Chondrocyte (in vitro differentiated cells): ENCODE results near the gene DNAJC13. TPM values are rescaled to one million over a fixed set of nuclear protein-coding genes. Genes with fewer than 3 reads are reported as not detected.
"Not testable (repeated sequence)": the region's sequence is repeated elsewhere in the genome, so short reads cannot be mapped to it uniquely, and the experiment has no call there.

Experiments used
- DNase-seq: peaks from one replicate; pipeline ENCODE4 v3.0.0; 2021; ENCODE audit warnings: mixed read lengths, low spot score
- H3K27ac Mint-ChIP-seq: one replicate; pipeline ENCODE4 v1.8.0; 2021; ENCODE audit warnings: mild to moderate bottlenecking, moderate library complexity, mixed read lengths; ENCODE audit not compliant: unreplicated experiment
- H3K27me3 Mint-ChIP-seq: 2 replicates; pipeline ENCODE4 v1.8.0; 2021; ENCODE audit warnings: low read depth, mixed read lengths
- H3K36me3 Mint-ChIP-seq: 2 replicates; pipeline ENCODE4 v1.8.0; 2021; ENCODE audit warnings: low read depth, mixed read lengths
- H3K4me1 Mint-ChIP-seq: 2 replicates; pipeline ENCODE4 v1.8.0; 2021; ENCODE audit warnings: low read depth, mild to moderate bottlenecking, mixed read lengths
- H3K4me3 Mint-ChIP-seq: one replicate; pipeline ENCODE4 v1.8.0; 2021; ENCODE audit warnings: mild to moderate bottlenecking, moderate library complexity, mixed read lengths; ENCODE audit not compliant: unreplicated experiment
- H3K9me3 Mint-ChIP-seq: 2 replicates; pipeline ENCODE4 v1.8.0; 2021; ENCODE audit warnings: low read depth, mixed read lengths
- long read RNA-seq: library from polyadenylated mRNA; stranded (forward); transcript quantifications from one replicate; pipeline ENCODE4 v2.0.0, GENCODE V29; 2021
- total RNA-seq: library from RNA; stranded (reverse); gene quantifications from 3 replicates; pipeline ENCODE4 v1.2.1, GENCODE V29; 2021
- TF ChIP-seq, protein P1 (sequence below): fragments of 200-600 bp; sonication (generic); IDR thresholded peaks from 2 replicates; pipeline ENCODE4 v1.5.0; 2021; ENCODE audit warnings: antibody characterized with exemption, mild to moderate bottlenecking, moderate library complexity

The DNAJC13 gene, protein sequence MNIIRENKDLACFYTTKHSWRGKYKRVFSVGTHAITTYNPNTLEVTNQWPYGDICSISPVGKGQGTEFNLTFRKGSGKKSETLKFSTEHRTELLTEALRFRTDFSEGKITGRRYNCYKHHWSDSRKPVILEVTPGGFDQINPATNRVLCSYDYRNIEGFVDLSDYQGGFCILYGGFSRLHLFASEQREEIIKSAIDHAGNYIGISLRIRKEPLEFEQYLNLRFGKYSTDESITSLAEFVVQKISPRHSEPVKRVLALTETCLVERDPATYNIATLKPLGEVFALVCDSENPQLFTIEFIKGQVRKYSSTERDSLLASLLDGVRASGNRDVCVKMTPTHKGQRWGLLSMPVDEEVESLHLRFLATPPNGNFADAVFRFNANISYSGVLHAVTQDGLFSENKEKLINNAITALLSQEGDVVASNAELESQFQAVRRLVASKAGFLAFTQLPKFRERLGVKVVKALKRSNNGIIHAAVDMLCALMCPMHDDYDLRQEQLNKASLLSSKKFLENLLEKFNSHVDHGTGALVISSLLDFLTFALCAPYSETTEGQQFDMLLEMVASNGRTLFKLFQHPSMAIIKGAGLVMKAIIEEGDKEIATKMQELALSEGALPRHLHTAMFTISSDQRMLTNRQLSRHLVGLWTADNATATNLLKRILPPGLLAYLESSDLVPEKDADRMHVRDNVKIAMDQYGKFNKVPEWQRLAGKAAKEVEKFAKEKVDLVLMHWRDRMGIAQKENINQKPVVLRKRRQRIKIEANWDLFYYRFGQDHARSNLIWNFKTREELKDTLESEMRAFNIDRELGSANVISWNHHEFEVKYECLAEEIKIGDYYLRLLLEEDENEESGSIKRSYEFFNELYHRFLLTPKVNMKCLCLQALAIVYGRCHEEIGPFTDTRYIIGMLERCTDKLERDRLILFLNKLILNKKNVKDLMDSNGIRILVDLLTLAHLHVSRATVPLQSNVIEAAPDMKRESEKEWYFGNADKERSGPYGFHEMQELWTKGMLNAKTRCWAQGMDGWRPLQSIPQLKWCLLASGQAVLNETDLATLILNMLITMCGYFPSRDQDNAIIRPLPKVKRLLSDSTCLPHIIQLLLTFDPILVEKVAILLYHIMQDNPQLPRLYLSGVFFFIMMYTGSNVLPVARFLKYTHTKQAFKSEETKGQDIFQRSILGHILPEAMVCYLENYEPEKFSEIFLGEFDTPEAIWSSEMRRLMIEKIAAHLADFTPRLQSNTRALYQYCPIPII (N-terminal part only)
- 49.1 to 61.4 TPM (median 51.8 TPM) in 3 replicates for total RNA-seq
- long read RNA-seq, full-length matches to known transcripts: 4 of 11 reads
- long read RNA-seq, partial matches to known transcripts: 7 of 11 reads
- long read RNA-seq, other reads (novel, unspliced or antisense): 0 of 11 reads

- Mint-ChIP-seq H3K27ac (peak within 1 kb of the TSS; percentile 97), H3K27me3 (no peaks in the 10 kb centered on the region), H3K9me3 (no peaks in the 10 kb centered on the region), H3K4me1 (peaks cover 36% of the 10 kb centered on the region), H3K4me3 (peak within 1 kb of the TSS; percentile 99), H3K36me3 (no peaks in the 10 kb centered on the region)
- peak; percentile 96 for DNase-seq
- TF ChIP-seq, protein P1, sequence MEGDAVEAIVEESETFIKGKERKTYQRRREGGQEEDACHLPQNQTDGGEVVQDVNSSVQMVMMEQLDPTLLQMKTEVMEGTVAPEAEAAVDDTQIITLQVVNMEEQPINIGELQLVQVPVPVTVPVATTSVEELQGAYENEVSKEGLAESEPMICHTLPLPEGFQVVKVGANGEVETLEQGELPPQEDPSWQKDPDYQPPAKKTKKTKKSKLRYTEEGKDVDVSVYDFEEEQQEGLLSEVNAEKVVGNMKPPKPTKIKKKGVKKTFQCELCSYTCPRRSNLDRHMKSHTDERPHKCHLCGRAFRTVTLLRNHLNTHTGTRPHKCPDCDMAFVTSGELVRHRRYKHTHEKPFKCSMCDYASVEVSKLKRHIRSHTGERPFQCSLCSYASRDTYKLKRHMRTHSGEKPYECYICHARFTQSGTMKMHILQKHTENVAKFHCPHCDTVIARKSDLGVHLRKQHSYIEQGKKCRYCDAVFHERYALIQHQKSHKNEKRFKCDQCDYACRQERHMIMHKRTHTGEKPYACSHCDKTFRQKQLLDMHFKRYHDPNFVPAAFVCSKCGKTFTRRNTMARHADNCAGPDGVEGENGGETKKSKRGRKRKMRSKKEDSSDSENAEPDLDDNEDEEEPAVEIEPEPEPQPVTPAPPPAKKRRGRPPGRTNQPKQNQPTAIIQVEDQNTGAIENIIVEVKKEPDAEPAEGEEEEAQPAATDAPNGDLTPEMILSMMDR: no peak
Observed at GRCh38 chr3:132416807-132417694, at the start of gene DNAJC13. Gene DNAJC13 (plus strand): TSS chr3:132417502. CDS start chr3:132434551, 17,049 bp downstream.

- Mint-ChIP-seq H3K4me1 (no peaks in the 10 kb centered on the region), H3K9me3 (no peaks in the 10 kb centered on the region), H3K4me3 (no peak overlapping the region), H3K27ac (no peak overlapping the region), H3K27me3 (peaks cover 39% of the 10 kb centered on the region), H3K36me3 (no peaks in the 10 kb centered on the region)
- DNase-seq: no peak
- TF ChIP-seq, protein P1: no peak
Observed at GRCh38 chr3:132368515-132368914, 48.8 kb upstream of the DNAJC13 start.

DNA sequence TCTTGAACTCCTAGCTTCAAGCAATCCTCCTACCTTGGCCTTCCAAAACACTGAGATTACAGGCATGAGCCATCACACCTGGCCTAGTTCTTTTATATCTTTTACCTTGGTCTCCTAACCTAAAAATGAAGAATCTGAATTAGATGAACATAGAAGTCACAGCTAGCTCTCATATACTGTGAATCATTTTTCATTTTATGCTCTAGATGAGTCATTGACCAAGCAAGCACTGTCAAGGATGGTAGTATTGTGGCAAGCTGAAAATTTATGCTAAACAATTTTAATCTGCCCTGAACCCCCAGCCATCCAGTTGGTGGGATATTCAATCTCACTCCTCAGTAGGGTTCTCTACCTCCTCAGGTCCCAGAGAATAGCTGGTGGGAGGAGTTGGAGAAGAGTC lies 48.3 kb upstream of the DNAJC13 start:
- H3K9me3 Mint-ChIP-seq: no peaks in the 10 kb centered on the region
- H3K27me3 Mint-ChIP-seq: peaks cover 39% of the 10 kb centered on the region
- H3K4me3 Mint-ChIP-seq: no peak overlapping the region
- no peaks in the 10 kb centered on the region for H3K4me1 Mint-ChIP-seq
- TF ChIP-seq, protein P1: no peak
- no peak for DNase-seq
- H3K27ac Mint-ChIP-seq: no peak overlapping the region
- H3K36me3 Mint-ChIP-seq: no peaks in the 10 kb centered on the region

GRCh38 chr3:132376945-132377354 lies 40.4 kb upstream of the DNAJC13 start:
- H3K9me3 Mint-ChIP-seq, DNase-seq, H3K4me1 Mint-ChIP-seq, H3K27ac Mint-ChIP-seq, H3K36me3 Mint-ChIP-seq: not testable (repeated sequence)
- Mint-ChIP-seq H3K4me3 (peak overlapping the region; percentile 84), H3K27me3 (peaks cover 23% of the 10 kb centered on the region)
